HEK293T (cell line): ENCODE measurements around the gene SULT1C2.

Experiments
- CTCF ChIA-PET: fragments of 350-600 bp; formaldehyde crosslinking; extraction: SDS; loops from one replicate; lab custom pipeline; 2021; ENCODE audit warnings: antibody characterized with exemption, inconsistent platforms; lab: Yijun Ruan, JAX
- POLR2A ChIA-PET: fragments of 350-600 bp; formaldehyde crosslinking; extraction: SDS; loops from one replicate; lab custom pipeline; 2020; ENCODE audit warnings: antibody characterized with exemption, inconsistent platforms; lab: Yijun Ruan, JAX
- DNase-seq: peaks from one replicate; pipeline ENCODE4 v3.0.0; 2012; ENCODE audit warnings: mixed read lengths; ENCODE audit errors: extremely low spot score
- ARNT ChIP-seq: fragments of 450-650 bp; IDR thresholded peaks from 2 replicates; pipeline ENCODE4 v1.6.1; 2017; ENCODE audit warnings: mild to moderate bottlenecking
- BHLHE40 ChIP-seq: fragments of 450-650 bp; IDR thresholded peaks from 2 replicates; pipeline ENCODE4 v1.6.1; 2016; ENCODE audit warnings: mild to moderate bottlenecking, moderate library complexity, borderline replicate concordance
- CTBP1 ChIP-seq: fragments of 450-650 bp; IDR thresholded peaks from 2 replicates; pipeline ENCODE4 v1.6.1; 2016; ENCODE audit warnings: borderline replicate concordance
- ELF4 ChIP-seq: fragments of 450-650 bp; IDR thresholded peaks from 2 replicates; pipeline ENCODE4 v1.6.1; 2017; ENCODE audit warnings: antibody characterized with exemption
- FOXA1 ChIP-seq: fragments of 450-650 bp; IDR thresholded peaks from 2 replicates; pipeline ENCODE4 v1.6.1; 2016; ENCODE audit warnings: mild to moderate bottlenecking
- FOXK2 ChIP-seq: fragments of 450-650 bp; IDR thresholded peaks from 2 replicates; pipeline ENCODE4 v1.6.1; 2016; ENCODE audit warnings: mild to moderate bottlenecking
- FOXM1 ChIP-seq: fragments of 450-650 bp; IDR thresholded peaks from 2 replicates; pipeline ENCODE4 v1.6.1; 2017; ENCODE audit warnings: mild to moderate bottlenecking, borderline replicate concordance
- HDGF ChIP-seq: fragments of 450-650 bp; IDR thresholded peaks from 2 replicates; pipeline ENCODE4 v1.6.1; 2017; ENCODE audit warnings: antibody characterized with exemption, borderline replicate concordance
- L3MBTL2 ChIP-seq: fragments of 450-650 bp; conservative IDR thresholded peaks from 2 replicates; pipeline ENCODE4 v1.6.1; 2016; ENCODE audit warnings: mild to moderate bottlenecking
- LEF1 ChIP-seq: fragments of 450-650 bp; IDR thresholded peaks from 2 replicates; pipeline ENCODE4 v1.6.1; 2017; ENCODE audit warnings: mild to moderate bottlenecking, borderline replicate concordance
- NFRKB ChIP-seq: fragments of 450-650 bp; IDR thresholded peaks from 2 replicates; pipeline ENCODE4 v1.6.1; 2016; ENCODE audit warnings: mild to moderate bottlenecking, moderate library complexity
- PKNOX1 ChIP-seq: fragments of 450-650 bp; IDR thresholded peaks from 2 replicates; pipeline ENCODE4 v1.6.1; 2016
- SP1 ChIP-seq: fragments of 450-650 bp; IDR thresholded peaks from 2 replicates; pipeline ENCODE4 v1.6.1; 2017
- SUZ12 ChIP-seq: fragments of 450-650 bp; IDR thresholded peaks from 2 replicates; pipeline ENCODE4 v1.6.1; 2016; ENCODE audit warnings: mild to moderate bottlenecking
- TARDBP ChIP-seq: fragments of 450-650 bp; IDR thresholded peaks from 2 replicates; pipeline ENCODE4 v1.6.1; 2016
- ZNF384 ChIP-seq: fragments of 450-650 bp; IDR thresholded peaks from 2 replicates; pipeline ENCODE4 v1.6.1; 2016

The SULT1C2 gene

GRCh38 chr2:108330979-108331378 lies 42.3 kb downstream of the SULT1C2 start:
- TF ChIP-seq NFRKB: no peak
- no peak for TF ChIP-seq PKNOX1
- no peak for TF ChIP-seq SP1
- TF ChIP-seq TARDBP: no peak
- no peak for TF ChIP-seq BHLHE40
- no peak for TF ChIP-seq HDGF
- no peak for TF ChIP-seq ZNF384
- TF ChIP-seq ARNT: no peak
- TF ChIP-seq LEF1: no peak
- no peak for TF ChIP-seq SUZ12
- no peak for TF ChIP-seq ELF4
- no peak for TF ChIP-seq FOXK2
- TF ChIP-seq FOXM1: no peak
- no peak for TF ChIP-seq FOXA1
- ChIA-PET POLR2A (no interaction called here), CTCF (no interaction called here)
- DNase-seq: no peak

GRCh38 chr2:108345951-108346350 lies 57.3 kb downstream of the SULT1C2 start:
- TF ChIP-seq HDGF (no peak), FOXM1 (no peak), LEF1 (no peak), ARNT (no peak), ZNF384 (no peak), L3MBTL2 (no peak), NFRKB (no peak), SP1 (no peak), FOXA1 (no peak), ELF4 (no peak), TARDBP (no peak), PKNOX1 (no peak), CTBP1 (no peak), FOXK2 (no peak), SUZ12 (no peak)
- no peak for DNase-seq
- POLR2A ChIA-PET: no interaction called here
- CTCF ChIA-PET: no interaction called here

DNA sequence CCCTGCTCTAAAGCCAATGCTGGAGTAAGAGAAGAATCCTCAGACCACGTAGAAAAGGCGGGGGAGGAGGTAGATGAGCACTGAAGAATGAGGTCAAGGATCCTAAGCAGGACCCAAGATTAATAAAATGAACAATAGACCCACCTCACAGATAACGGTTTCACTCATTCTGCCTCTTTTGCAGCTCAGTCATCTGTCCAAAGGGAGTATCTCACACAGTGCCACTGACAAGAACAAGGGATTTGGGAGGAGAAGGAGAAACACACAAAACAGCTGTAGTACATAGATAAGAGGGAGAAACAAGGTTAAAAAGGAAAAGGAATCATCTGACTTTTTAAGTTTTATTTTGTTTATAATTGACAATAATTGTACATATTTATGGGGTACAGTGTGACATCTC lies 58.1 kb downstream of the SULT1C2 start:
- no peak for DNase-seq
- ChIA-PET POLR2A (no interaction called here), CTCF (no interaction called here)
- TF ChIP-seq HDGF (no peak), SP1 (no peak), L3MBTL2 (no peak), ELF4 (no peak), FOXM1 (no peak), FOXK2 (no peak), BHLHE40 (no peak), ZNF384 (no peak), LEF1 (no peak)

DNA sequence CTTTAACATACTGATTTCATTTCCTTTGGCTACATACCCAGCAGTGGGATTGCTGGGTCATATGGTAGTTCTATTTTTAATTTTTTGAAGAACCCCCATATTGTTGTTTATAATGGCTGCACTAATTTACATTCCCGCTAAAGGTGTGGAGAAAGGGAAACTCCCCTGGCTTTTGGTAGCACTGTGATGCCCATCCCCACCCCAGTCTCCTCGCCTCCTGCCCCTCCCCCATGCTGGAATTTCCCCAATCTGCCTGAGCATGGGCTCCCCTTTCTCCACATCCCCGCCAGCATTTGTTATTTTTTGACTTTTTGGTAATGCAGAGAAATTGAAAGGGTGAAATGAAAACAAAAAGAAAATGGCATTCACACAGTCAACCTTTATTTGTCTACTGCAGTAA lies 59.1 kb downstream of the SULT1C2 start:
- DNase-seq: no peak
- ChIA-PET POLR2A (no interaction called here), CTCF (no interaction called here)
- TF ChIP-seq FOXM1 (no peak), ZNF384 (no peak), L3MBTL2 (no peak), FOXK2 (no peak), LEF1 (no peak), CTBP1 (no peak), ARNT (no peak), PKNOX1 (no peak), ELF4 (no peak), FOXA1 (no peak), HDGF (no peak), BHLHE40 (no peak), SUZ12 (no peak), SP1 (no peak)

GRCh38 chr2:108348816-108349570 lies 60.3 kb downstream of the SULT1C2 start:
- DNase-seq: no peak
- POLR2A ChIA-PET: interaction anchor here (1.0 kb wide), 1 partner anchor 29 kb away, joined by 4 read pairs; the partner anchor contains the start of gene SULT1C4
- CTCF ChIA-PET: no interaction called here
- TF ChIP-seq NFRKB: no peak
- TF ChIP-seq HDGF: no peak
- TF ChIP-seq FOXA1: no peak
- no peak for TF ChIP-seq CTBP1
- no peak for TF ChIP-seq FOXM1
- TF ChIP-seq TARDBP: no peak
- no peak for TF ChIP-seq ARNT
- no peak for TF ChIP-seq FOXK2
- TF ChIP-seq PKNOX1: no peak
- TF ChIP-seq SP1: no peak
- TF ChIP-seq SUZ12: no peak
- TF ChIP-seq ELF4: no peak
- no peak for TF ChIP-seq LEF1

GRCh38 chr2:108349571-108349928 lies 60.9 kb downstream of the SULT1C2 start:
- DNase-seq: no peak
- TF ChIP-seq HDGF (no peak), ZNF384 (no peak), ELF4 (no peak), BHLHE40 (no peak), ARNT (no peak), LEF1 (no peak), CTBP1 (no peak), FOXK2 (no peak), SP1 (no peak), FOXA1 (no peak), SUZ12 (no peak), NFRKB (no peak), TARDBP (no peak), FOXM1 (no peak), PKNOX1 (no peak)
- CTCF ChIA-PET: no interaction called here
- POLR2A ChIA-PET: interaction anchor here (1.0 kb wide), 1 partner anchor 28 kb away, joined by 4 read pairs; the partner anchor contains the start of gene SULT1C4
